Cardiac muscle cell (in vitro differentiated cells and primary cell): Measurements from ENCODE around the gene SIL1. TPM values are rescaled to one million over a fixed set of nuclear protein-coding genes. Genes with fewer than 3 reads are reported as not detected.

Experiments
- DNase-seq, 2 donors: peaks; one replicate each; pipeline versions ENCODE4 v3.0.0 to v3.0.0-alpha.2; 2010 to 2017; ENCODE audit warnings: low read depth in 1 of 2, low spot score in 1 of 2
- H3K27ac ChIP-seq: fragments of 200-600 bp; sonication (generic); 2 replicates; pipeline ENCODE4 v1.5.1; 2016
- H3K27me3 ChIP-seq: fragments of 200-600 bp; sonication (generic); 2 replicates; pipeline ENCODE4 v1.6.0; 2016; ENCODE audit warnings: control low read depth
- H3K36me3 ChIP-seq: fragments of 200-600 bp; sonication (generic); 2 replicates; pipeline ENCODE4 v1.5.1; 2016; ENCODE audit warnings: control low read depth
- H3K4me1 ChIP-seq: fragments of 200-600 bp; sonication (generic); 2 replicates; pipeline ENCODE4 v1.8.1; 2017; ENCODE audit warnings: low read depth, mild to moderate bottlenecking, mixed run types
- H3K4me3 ChIP-seq: fragments of 200-600 bp; sonication (generic); 2 replicates; pipeline ENCODE4 v1.5.1; 2016; ENCODE audit warnings: mild to moderate bottlenecking
- H3K9me3 ChIP-seq: fragments of 200-600 bp; sonication (generic); 2 replicates; pipeline ENCODE4 v1.5.1; 2017; ENCODE audit warnings: low read depth, mild to moderate bottlenecking, control low read depth
- polyA plus RNA-seq: library from polyadenylated mRNA; unstranded; fragments of >200 nt; fragmentation: Nextera tagmentation; extraction: Ambion mirVana; gene quantifications from 2 replicates; pipeline ENCODE4 v1.2.1, GENCODE V29; 2016
- total RNA-seq: library from RNA; depleted of rRNA; stranded (reverse); fragments of >200 nt; gene quantifications from 2 replicates; pipeline ENCODE4 v1.2.3, GENCODE V29; 2016
- TF ChIP-seq, protein P1 (sequence below): IDR thresholded peaks from 2 replicates; pipeline ENCODE4 v1.5.1; 2012; ENCODE audit warnings: low read depth, mild to moderate bottlenecking, low read length

The SIL1 gene
- total and polyA plus RNA-seq, 2 experiments from 2014 or later = 40.5 to 49.8 TPM

DNA sequence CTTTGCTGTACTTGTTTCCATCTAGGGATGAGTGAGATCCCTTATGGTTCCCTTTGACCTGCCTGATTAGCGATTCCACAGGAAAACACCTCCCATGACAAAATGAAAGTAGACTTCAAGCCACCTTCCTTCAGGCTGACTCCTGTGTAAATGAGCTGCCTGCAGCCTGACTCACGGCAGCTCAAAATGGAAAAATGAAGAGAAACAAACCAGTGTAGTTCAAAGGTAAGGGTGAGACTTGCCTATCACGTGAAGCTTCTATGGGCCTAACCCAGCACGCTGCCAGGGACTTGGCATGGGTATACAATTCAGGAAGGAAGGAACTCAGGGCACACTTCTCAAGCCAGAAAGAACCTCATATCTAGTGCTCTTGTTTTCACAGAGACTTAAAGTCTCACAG, 212.9 kb downstream of the SIL1 start:
- Histone ChIP-seq H3K9me3 (no peaks in the 10 kb centered on the region), H3K4me1 (peaks cover 16% of the 10 kb centered on the region), H3K27me3 (no peaks in the 10 kb centered on the region), H3K36me3 (no peaks in the 10 kb centered on the region), H3K27ac (no peak overlapping the region), H3K4me3 (no peak overlapping the region)
- TF ChIP-seq, protein P1, sequence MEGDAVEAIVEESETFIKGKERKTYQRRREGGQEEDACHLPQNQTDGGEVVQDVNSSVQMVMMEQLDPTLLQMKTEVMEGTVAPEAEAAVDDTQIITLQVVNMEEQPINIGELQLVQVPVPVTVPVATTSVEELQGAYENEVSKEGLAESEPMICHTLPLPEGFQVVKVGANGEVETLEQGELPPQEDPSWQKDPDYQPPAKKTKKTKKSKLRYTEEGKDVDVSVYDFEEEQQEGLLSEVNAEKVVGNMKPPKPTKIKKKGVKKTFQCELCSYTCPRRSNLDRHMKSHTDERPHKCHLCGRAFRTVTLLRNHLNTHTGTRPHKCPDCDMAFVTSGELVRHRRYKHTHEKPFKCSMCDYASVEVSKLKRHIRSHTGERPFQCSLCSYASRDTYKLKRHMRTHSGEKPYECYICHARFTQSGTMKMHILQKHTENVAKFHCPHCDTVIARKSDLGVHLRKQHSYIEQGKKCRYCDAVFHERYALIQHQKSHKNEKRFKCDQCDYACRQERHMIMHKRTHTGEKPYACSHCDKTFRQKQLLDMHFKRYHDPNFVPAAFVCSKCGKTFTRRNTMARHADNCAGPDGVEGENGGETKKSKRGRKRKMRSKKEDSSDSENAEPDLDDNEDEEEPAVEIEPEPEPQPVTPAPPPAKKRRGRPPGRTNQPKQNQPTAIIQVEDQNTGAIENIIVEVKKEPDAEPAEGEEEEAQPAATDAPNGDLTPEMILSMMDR = no peak
- peak in 1 of 2 donors; percentile 11 for DNase-seq

DNA sequence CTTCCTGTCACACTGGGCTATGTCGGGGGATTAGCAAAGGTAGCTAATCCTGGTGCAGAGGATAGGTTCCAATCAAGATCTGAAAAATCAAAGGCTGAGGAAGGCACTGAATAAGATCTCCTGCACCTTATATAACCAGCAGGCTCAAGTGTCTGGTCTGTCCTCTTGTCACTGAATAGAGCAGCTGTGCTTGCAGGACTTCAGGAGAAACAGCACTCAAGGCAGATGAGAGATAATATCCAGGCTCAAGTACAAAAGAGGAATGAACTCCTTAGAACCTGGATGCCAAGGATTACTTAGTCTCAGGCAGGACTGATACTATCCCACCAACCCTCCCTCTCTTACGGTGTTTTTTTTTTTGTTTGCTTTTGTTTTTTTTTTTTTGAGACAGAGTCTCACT, 214.2 kb downstream of the SIL1 start:
- H3K9me3 ChIP-seq = no peaks in the 10 kb centered on the region
- no peak overlapping the region for H3K4me3 ChIP-seq
- H3K27me3 ChIP-seq = no peaks in the 10 kb centered on the region
- TF ChIP-seq, protein P1 = no peak
- H3K4me1 ChIP-seq = peaks cover 19% of the 10 kb centered on the region
- peak overlapping the region; percentile 28 for H3K27ac ChIP-seq
- DNase-seq = peak in 1 of 2 donors; percentile 17
- H3K36me3 ChIP-seq = no peaks in the 10 kb centered on the region

DNA sequence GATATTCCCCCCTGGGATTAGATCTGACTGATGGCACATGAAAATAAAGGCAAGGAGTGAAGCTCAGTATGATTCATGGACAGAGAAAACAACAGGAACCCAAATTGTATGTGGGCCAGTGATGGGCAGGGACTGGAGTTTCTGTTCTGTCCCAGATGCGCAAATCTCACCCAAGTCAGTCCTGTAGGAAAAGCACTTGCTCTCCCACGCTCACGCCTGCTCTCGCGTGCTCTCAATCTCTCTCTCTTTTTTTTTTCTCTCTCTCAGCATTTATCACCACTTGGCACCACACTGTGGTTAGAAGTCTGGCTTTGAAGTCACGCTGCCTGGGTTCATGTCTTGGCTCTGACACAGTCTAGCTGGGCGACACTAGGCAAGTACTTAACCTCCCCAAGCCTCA, 216.6 kb downstream of the SIL1 start:
- H3K4me3 ChIP-seq = no peak overlapping the region
- no peaks in the 10 kb centered on the region for H3K9me3 ChIP-seq
- peak in 1 of 2 donors; percentile 39 for DNase-seq
- peaks cover 19% of the 10 kb centered on the region for H3K4me1 ChIP-seq
- no peak overlapping the region for H3K27ac ChIP-seq
- no peaks in the 10 kb centered on the region for H3K27me3 ChIP-seq
- TF ChIP-seq, protein P1 = no peak
- H3K36me3 ChIP-seq = no peaks in the 10 kb centered on the region

DNA sequence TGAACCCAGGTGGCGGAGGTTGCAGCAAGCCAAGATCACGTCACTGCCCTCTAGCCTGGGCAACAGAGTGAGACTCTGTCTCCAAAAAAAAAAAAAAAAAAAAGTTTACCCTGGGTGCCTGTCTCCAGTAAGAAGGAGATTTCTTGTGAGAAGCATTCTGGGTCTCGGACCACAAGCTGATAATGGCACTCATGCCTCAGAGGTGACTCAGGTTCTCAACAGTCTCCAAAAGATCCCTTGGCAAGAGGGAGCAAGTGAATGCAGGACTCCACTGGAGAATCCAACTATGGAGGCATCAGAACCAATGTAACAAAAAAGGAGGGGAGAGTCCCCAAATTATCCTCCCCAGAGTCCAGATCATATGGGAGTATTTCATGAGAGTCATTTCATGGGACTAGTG, 217.0 kb downstream of the SIL1 start:
- Histone ChIP-seq H3K4me1 (peaks cover 19% of the 10 kb centered on the region), H3K4me3 (no peak overlapping the region), H3K36me3 (no peaks in the 10 kb centered on the region), H3K9me3 (no peaks in the 10 kb centered on the region), H3K27me3 (no peaks in the 10 kb centered on the region), H3K27ac (no peak overlapping the region)
- TF ChIP-seq, protein P1 = no peak
- peak in 1 of 2 donors; percentile 84 for DNase-seq

DNA sequence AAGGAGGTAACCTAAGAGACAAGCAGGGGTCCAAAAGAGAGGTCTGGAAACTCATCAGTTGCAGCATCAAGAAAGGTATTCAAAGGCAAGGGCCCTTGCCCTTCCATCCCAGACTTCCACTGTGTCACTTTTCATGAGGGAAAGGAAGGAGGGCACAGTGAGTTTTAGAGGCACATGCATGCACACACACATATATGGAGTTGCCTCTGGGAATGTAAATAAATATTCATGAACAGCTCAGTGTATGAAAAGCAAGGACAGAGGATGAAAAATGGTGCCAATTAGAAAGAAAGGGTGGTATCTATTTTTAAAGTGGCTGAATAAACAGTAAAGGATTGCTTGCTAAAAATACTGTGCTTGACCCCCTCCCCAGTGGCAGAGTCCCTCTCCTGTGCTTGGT, 217.7 kb downstream of the SIL1 start:
- TF ChIP-seq, protein P1 = no peak
- no peak overlapping the region for H3K27ac ChIP-seq
- no peaks in the 10 kb centered on the region for H3K27me3 ChIP-seq
- H3K36me3 ChIP-seq = no peaks in the 10 kb centered on the region
- no peak for DNase-seq
- no peak overlapping the region for H3K4me3 ChIP-seq
- peaks cover 23% of the 10 kb centered on the region for H3K4me1 ChIP-seq
- H3K9me3 ChIP-seq = no peaks in the 10 kb centered on the region
